Endodermal cell (in vitro differentiated cells): ENCODE data around the gene GABRG3. TPM values are rescaled to one million over a fixed set of nuclear protein-coding genes. Genes with fewer than 3 reads are reported as not detected.

Experiments used
- DNase-seq: peaks from one replicate; pipeline ENCODE4 v3.0.0-alpha.2; 2017
- H3K27ac ChIP-seq: 2 replicates; pipeline ENCODE4 v1.5.1; 2013; ENCODE audit warnings: mild to moderate bottlenecking, low read depth, low read length, moderate library complexity
- H3K27me3 ChIP-seq: 2 replicates; pipeline ENCODE4 v1.6.1; 2013; ENCODE audit warnings: mild to moderate bottlenecking, low read length, moderate library complexity; ENCODE audit not compliant: insufficient read depth, control insufficient read depth, poor library complexity, severe bottlenecking
- H3K36me3 ChIP-seq: 2 replicates; pipeline ENCODE4 v1.7.0; 2013; ENCODE audit warnings: mild to moderate bottlenecking, low read length, moderate library complexity; ENCODE audit not compliant: control insufficient read depth, insufficient read depth
- H3K4me1 ChIP-seq: one replicate; pipeline ENCODE4 v1.7.0; 2013; ENCODE audit warnings: low read length; ENCODE audit not compliant: control insufficient read depth, insufficient read depth
- H3K4me3 ChIP-seq: 2 replicates; pipeline ENCODE4 v1.5.1; 2013; ENCODE audit warnings: mild to moderate bottlenecking, low read length, moderate library complexity
- H3K9ac ChIP-seq: 2 replicates; pipeline ENCODE4 v1.6.1; 2013; ENCODE audit warnings: mild to moderate bottlenecking, low read length, moderate library complexity; ENCODE audit not compliant: poor library complexity, severe bottlenecking; ENCODE audit errors: extremely low read depth
- H3K9me3 ChIP-seq: 2 replicates; pipeline ENCODE4 v1.6.1; 2013; ENCODE audit warnings: mild to moderate bottlenecking, low read length, moderate library complexity; ENCODE audit not compliant: control insufficient read depth
- H3K27ac Mint-ChIP-seq: 2 replicates; pipeline ENCODE4 v1.8.0; 2020; ENCODE audit warnings: mixed read lengths
- H3K27me3 Mint-ChIP-seq: 2 replicates; pipeline ENCODE4 v1.8.0; 2021; ENCODE audit warnings: mild to moderate bottlenecking, mixed read lengths; ENCODE audit not compliant: insufficient read depth
- H3K36me3 Mint-ChIP-seq: 2 replicates; pipeline ENCODE4 v1.8.0; 2020; ENCODE audit warnings: low read depth, mixed read lengths
- H3K4me1 Mint-ChIP-seq: 2 replicates; pipeline ENCODE4 v1.8.0; 2020; ENCODE audit warnings: mixed read lengths
- H3K4me3 Mint-ChIP-seq: 2 replicates; pipeline ENCODE4 v1.8.0; 2020; ENCODE audit warnings: mild to moderate bottlenecking, moderate library complexity, mixed read lengths
- H3K9me3 Mint-ChIP-seq: 2 replicates; pipeline ENCODE4 v1.8.0; 2020; ENCODE audit warnings: mild to moderate bottlenecking, mixed read lengths
- CTCF ChIP-seq: fragments of 200-600 bp; sonication (generic); conservative IDR thresholded peaks from 2 replicates; pipeline ENCODE4 v1.5.0; 2021; ENCODE audit warnings: antibody characterized with exemption, mild to moderate bottlenecking
- WGBS, 2 experiments: methylation state at CpG; one replicate each; pipeline versions ENCODE4 v1.1.5 to v1.1.7; 2013; ENCODE audit warnings: missing lambda C conversion rate in 2 of 2, mixed read lengths in 1 of 2; ENCODE audit not compliant: insufficient coverage in 1 of 2, insufficient read length in 1 of 2; 5-methylcytosine and 5-hydroxymethylcytosine counted together
- total RNA-seq, 2 donors: library from RNA; stranded (reverse); fragmentation: NEBNext Ultra II Directional in 1 of 2; extraction: Animal tissue kit (Norgen Biotek cat#: 25700) in 1 of 2; gene quantifications; 2 replicates in 1 of 2; 3 replicates in 1 of 2; pipeline ENCODE4 v1.2.1, GENCODE V29; 2021

GABRG3 gene
- total RNA-seq, 2 donors from 2014 or later = 0.48 to 0.84 TPM

- Mint-ChIP-seq H3K9me3 (no peaks in the 10 kb centered on the region), H3K4me1 (peaks cover 11% of the 10 kb centered on the region), H3K27me3 (no peaks in the 10 kb centered on the region), H3K4me3 (no peak overlapping the region), H3K36me3 (no peaks in the 10 kb centered on the region), H3K27ac (no peak overlapping the region)
- no peaks in the 10 kb centered on the region for H3K36me3 ChIP-seq
- DNase-seq = no peak
- WGBS, 2 experiments = 67 to 95% methylated on average over 1 to 6 of the region's 6 CpGs
- H3K27me3 ChIP-seq = no peaks in the 10 kb centered on the region
- no peak for TF ChIP-seq CTCF
- H3K9ac ChIP-seq = no peak overlapping the region
- no peaks in the 10 kb centered on the region for H3K9me3 ChIP-seq
- no peak overlapping the region for H3K27ac ChIP-seq
- no peaks in the 10 kb centered on the region for H3K4me1 ChIP-seq
- H3K4me3 ChIP-seq = no peak overlapping the region
These were observed 516.0 kb downstream of the GABRG3 start for GRCh38 chr15:27486683-27487647.

- H3K4me1 Mint-ChIP-seq = peaks cover 8% of the 10 kb centered on the region
- TF ChIP-seq CTCF = no peak
- Histone ChIP-seq H3K27ac (no peak overlapping the region), H3K4me1 (no peaks in the 10 kb centered on the region), H3K27me3 (no peaks in the 10 kb centered on the region), H3K9ac (no peak overlapping the region), H3K4me3 (no peak overlapping the region), H3K9me3 (no peaks in the 10 kb centered on the region), H3K36me3 (no peaks in the 10 kb centered on the region)
- H3K36me3 Mint-ChIP-seq = no peaks in the 10 kb centered on the region
- DNase-seq = no peak
- no peaks in the 10 kb centered on the region for H3K9me3 Mint-ChIP-seq
- WGBS, 2 experiments = 95 to 99% methylated on average over 9 to 11 of the region's 11 CpGs
- H3K4me3 Mint-ChIP-seq = no peak overlapping the region
- H3K27me3 Mint-ChIP-seq = no peaks in the 10 kb centered on the region
- H3K27ac Mint-ChIP-seq = no peak overlapping the region
These were observed 516.9 kb downstream of the GABRG3 start for GRCh38 chr15:27487846-27488245.

GRCh38 chr15:27490867-27491595 is 520.0 kb downstream of the GABRG3 start:
- no peak overlapping the region for H3K4me3 Mint-ChIP-seq
- no peaks in the 10 kb centered on the region for H3K36me3 Mint-ChIP-seq
- 84 to 85% methylated on average over 7 to 12 of the region's 12 CpGs for WGBS, 2 experiments
- H3K27me3 Mint-ChIP-seq = no peaks in the 10 kb centered on the region
- H3K9me3 Mint-ChIP-seq = no peaks in the 10 kb centered on the region
- Histone ChIP-seq H3K27me3 (no peaks in the 10 kb centered on the region), H3K9ac (no peak overlapping the region), H3K27ac (no peak overlapping the region), H3K9me3 (no peaks in the 10 kb centered on the region), H3K36me3 (no peaks in the 10 kb centered on the region), H3K4me1 (no peaks in the 10 kb centered on the region), H3K4me3 (no peak overlapping the region)
- no peak for DNase-seq
- H3K4me1 Mint-ChIP-seq = peaks cover 2% of the 10 kb centered on the region
- H3K27ac Mint-ChIP-seq = no peak overlapping the region
- no peak for TF ChIP-seq CTCF
